Endodermal cell (in vitro differentiated cells): ENCODE data around the gene PRKAG2. TPM values are rescaled to one million over a fixed set of nuclear protein-coding genes. Genes with fewer than 3 reads are reported as not detected.
A peak's percentile ranks its signal among the peaks of the same experiment; 100 is the strongest.

Experiments
- DNase-seq: peaks from one replicate; pipeline ENCODE4 v3.0.0-alpha.2; 2017
- H3K27ac ChIP-seq: 2 replicates; pipeline ENCODE4 v1.5.1; 2013; ENCODE audit warnings: mild to moderate bottlenecking, low read depth, low read length, moderate library complexity
- H3K27me3 ChIP-seq: 2 replicates; pipeline ENCODE4 v1.6.1; 2013; ENCODE audit warnings: mild to moderate bottlenecking, low read length, moderate library complexity; ENCODE audit not compliant: insufficient read depth, control insufficient read depth, poor library complexity, severe bottlenecking
- H3K36me3 ChIP-seq: 2 replicates; pipeline ENCODE4 v1.7.0; 2013; ENCODE audit warnings: mild to moderate bottlenecking, low read length, moderate library complexity; ENCODE audit not compliant: control insufficient read depth, insufficient read depth
- H3K4me1 ChIP-seq: one replicate; pipeline ENCODE4 v1.7.0; 2013; ENCODE audit warnings: low read length; ENCODE audit not compliant: control insufficient read depth, insufficient read depth
- H3K4me3 ChIP-seq: 2 replicates; pipeline ENCODE4 v1.5.1; 2013; ENCODE audit warnings: mild to moderate bottlenecking, low read length, moderate library complexity
- H3K9ac ChIP-seq: 2 replicates; pipeline ENCODE4 v1.6.1; 2013; ENCODE audit warnings: mild to moderate bottlenecking, low read length, moderate library complexity; ENCODE audit not compliant: poor library complexity, severe bottlenecking; ENCODE audit errors: extremely low read depth
- H3K9me3 ChIP-seq: 2 replicates; pipeline ENCODE4 v1.6.1; 2013; ENCODE audit warnings: mild to moderate bottlenecking, low read length, moderate library complexity; ENCODE audit not compliant: control insufficient read depth
- H3K27ac Mint-ChIP-seq: 2 replicates; pipeline ENCODE4 v1.8.0; 2020; ENCODE audit warnings: mixed read lengths
- H3K27me3 Mint-ChIP-seq: 2 replicates; pipeline ENCODE4 v1.8.0; 2021; ENCODE audit warnings: mild to moderate bottlenecking, mixed read lengths; ENCODE audit not compliant: insufficient read depth
- H3K36me3 Mint-ChIP-seq: 2 replicates; pipeline ENCODE4 v1.8.0; 2020; ENCODE audit warnings: low read depth, mixed read lengths
- H3K4me1 Mint-ChIP-seq: 2 replicates; pipeline ENCODE4 v1.8.0; 2020; ENCODE audit warnings: mixed read lengths
- H3K4me3 Mint-ChIP-seq: 2 replicates; pipeline ENCODE4 v1.8.0; 2020; ENCODE audit warnings: mild to moderate bottlenecking, moderate library complexity, mixed read lengths
- H3K9me3 Mint-ChIP-seq: 2 replicates; pipeline ENCODE4 v1.8.0; 2020; ENCODE audit warnings: mild to moderate bottlenecking, mixed read lengths
- CTCF ChIP-seq: fragments of 200-600 bp; sonication (generic); conservative IDR thresholded peaks from 2 replicates; pipeline ENCODE4 v1.5.0; 2021; ENCODE audit warnings: antibody characterized with exemption, mild to moderate bottlenecking
- WGBS, 2 experiments: methylation state at CpG; one replicate each; pipeline versions ENCODE4 v1.1.5 to v1.1.7; 2013; ENCODE audit warnings: missing lambda C conversion rate in 2 of 2, mixed read lengths in 1 of 2; ENCODE audit not compliant: insufficient coverage in 1 of 2, insufficient read length in 1 of 2; 5-methylcytosine and 5-hydroxymethylcytosine counted together
- total RNA-seq, 2 donors: library from RNA; stranded (reverse); fragmentation: NEBNext Ultra II Directional in 1 of 2; extraction: Animal tissue kit (Norgen Biotek cat#: 25700) in 1 of 2; gene quantifications; 2 replicates in 1 of 2; 3 replicates in 1 of 2; pipeline ENCODE4 v1.2.1, GENCODE V29; 2021

The PRKAG2 gene
- total RNA-seq, 2 donors from 2014 or later = 17.2 to 20.7 TPM

- H3K27ac ChIP-seq = no peak overlapping the region
- Mint-ChIP-seq H3K36me3 (peaks cover 14% of the 10 kb centered on the region), H3K4me3 (no peak overlapping the region), H3K27ac (no peak overlapping the region), H3K27me3 (no peaks in the 10 kb centered on the region), H3K4me1 (no peaks in the 10 kb centered on the region), H3K9me3 (no peaks in the 10 kb centered on the region)
- no peak overlapping the region for H3K4me3 ChIP-seq
- no peaks in the 10 kb centered on the region for H3K27me3 ChIP-seq
- H3K4me1 ChIP-seq = no peaks in the 10 kb centered on the region
- peaks cover 8% of the 10 kb centered on the region for H3K36me3 ChIP-seq
- WGBS, 2 experiments = 92% methylated on average over 9 to 15 of the region's 15 CpGs
- H3K9me3 ChIP-seq = no peaks in the 10 kb centered on the region
- DNase-seq = no peak
- no peak overlapping the region for H3K9ac ChIP-seq
- TF ChIP-seq CTCF = peak; percentile 38
These were observed 268.8 kb downstream of the PRKAG2 start for GRCh38 chr7:151608031-151608551.

GRCh38 chr7:151607464-151607867, 269.4 kb downstream of the PRKAG2 start:
- Histone ChIP-seq H3K27ac (no peak overlapping the region), H3K36me3 (peaks cover 8% of the 10 kb centered on the region), H3K4me1 (no peaks in the 10 kb centered on the region), H3K4me3 (no peak overlapping the region), H3K27me3 (no peaks in the 10 kb centered on the region), H3K9me3 (no peaks in the 10 kb centered on the region), H3K9ac (no peak overlapping the region)
- no peaks in the 10 kb centered on the region for H3K27me3 Mint-ChIP-seq
- H3K36me3 Mint-ChIP-seq = peaks cover 14% of the 10 kb centered on the region
- no peak overlapping the region for H3K4me3 Mint-ChIP-seq
- no peak for DNase-seq
- no peaks in the 10 kb centered on the region for H3K9me3 Mint-ChIP-seq
- no peaks in the 10 kb centered on the region for H3K4me1 Mint-ChIP-seq
- 91 to 97% methylated on average over 3 of the region's 3 CpGs for WGBS, 2 experiments
- no peak overlapping the region for H3K27ac Mint-ChIP-seq
- TF ChIP-seq CTCF = no peak

- no peaks in the 10 kb centered on the region for H3K27me3 Mint-ChIP-seq
- H3K4me3 Mint-ChIP-seq = no peak overlapping the region
- DNase-seq = no peak
- Histone ChIP-seq H3K9me3 (no peaks in the 10 kb centered on the region), H3K36me3 (peaks cover 8% of the 10 kb centered on the region), H3K27ac (no peak overlapping the region), H3K9ac (no peak overlapping the region), H3K27me3 (no peaks in the 10 kb centered on the region), H3K4me3 (no peak overlapping the region), H3K4me1 (no peaks in the 10 kb centered on the region)
- TF ChIP-seq CTCF = no peak
- 91 to 96% methylated on average over 3 to 4 of the region's 4 CpGs for WGBS, 2 experiments
- H3K9me3 Mint-ChIP-seq = no peaks in the 10 kb centered on the region
- peaks cover 6% of the 10 kb centered on the region for H3K36me3 Mint-ChIP-seq
- no peak overlapping the region for H3K27ac Mint-ChIP-seq
- H3K4me1 Mint-ChIP-seq = peaks cover 3% of the 10 kb centered on the region
These were observed 273.0 kb downstream of the PRKAG2 start for GRCh38 chr7:151603951-151604350.
